Mucosa of rectum (tissue), 2 donors: ENCODE results near the gene MAGEA9B.
"Not testable (repeated sequence)": the region's sequence is repeated elsewhere in the genome, so short reads cannot be mapped to it uniquely, and the experiment has no call there.

Experiments
- H3K27ac ChIP-seq, 2 donors: one replicate each; pipeline ENCODE4 v1.7.0; 2013; ENCODE audit warnings: inconsistent platforms in 2 of 2, low read depth in 2 of 2, low read length in 2 of 2
- H3K27me3 ChIP-seq, 2 donors: one replicate each; pipeline ENCODE4 v1.7.0; 2013; ENCODE audit warnings: low read length in 2 of 2; ENCODE audit not compliant: control insufficient read depth in 2 of 2, insufficient read depth in 2 of 2
- H3K36me3 ChIP-seq, 2 donors: one replicate each; pipeline ENCODE4 v1.7.0; 2013; ENCODE audit warnings: low read length in 2 of 2; ENCODE audit not compliant: control insufficient read depth in 2 of 2, insufficient read depth in 2 of 2
- H3K4me1 ChIP-seq, 2 donors: one replicate each; pipeline ENCODE4 v1.7.0; 2013; ENCODE audit warnings: low read length in 2 of 2, mild to moderate bottlenecking in 1 of 2; ENCODE audit not compliant: control insufficient read depth in 2 of 2, insufficient read depth in 2 of 2
- H3K4me3 ChIP-seq, 2 donors: one replicate each; pipeline ENCODE4 v1.7.0; 2013; ENCODE audit warnings: low read length in 2 of 2
- H3K9ac ChIP-seq, 2 donors: one replicate each; pipeline ENCODE4 v1.7.0; 2013; ENCODE audit warnings: low read length in 2 of 2, low read depth in 1 of 2, mild to moderate bottlenecking in 1 of 2
- H3K9me3 ChIP-seq, 2 donors: one replicate each; pipeline ENCODE4 v1.7.0; 2013; ENCODE audit warnings: low read length in 2 of 2; ENCODE audit not compliant: control insufficient read depth in 2 of 2
- donor health status: healthy.
- donor health status: Normal muscosa, but diverticular disease.

Gene MAGEA9B

DNA sequence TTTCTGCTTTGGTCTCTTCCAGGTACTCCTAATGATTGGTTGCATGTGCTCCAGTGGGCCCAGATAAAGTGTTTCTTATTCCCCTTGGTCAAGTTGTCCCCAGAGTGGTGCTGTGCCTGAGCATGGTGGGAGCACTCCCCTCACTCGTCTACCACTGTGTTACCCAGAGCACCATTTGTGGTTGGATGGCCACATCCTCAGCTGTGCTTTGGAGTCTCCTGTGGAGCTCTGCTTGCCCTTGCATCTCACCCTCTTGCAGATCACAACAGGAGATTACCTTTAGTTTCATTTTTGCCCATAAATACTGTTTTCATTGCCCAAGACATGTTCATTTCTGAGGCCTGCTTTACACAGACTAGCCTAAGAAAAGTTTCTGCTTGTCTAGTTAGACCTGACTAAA lies 36.8 kb downstream of the MAGEA9B start:
- not testable (repeated sequence) for H3K9ac ChIP-seq, H3K4me3 ChIP-seq, H3K9me3 ChIP-seq, H3K4me1 ChIP-seq, H3K27ac ChIP-seq, H3K36me3 ChIP-seq, H3K27me3 ChIP-seq

DNA sequence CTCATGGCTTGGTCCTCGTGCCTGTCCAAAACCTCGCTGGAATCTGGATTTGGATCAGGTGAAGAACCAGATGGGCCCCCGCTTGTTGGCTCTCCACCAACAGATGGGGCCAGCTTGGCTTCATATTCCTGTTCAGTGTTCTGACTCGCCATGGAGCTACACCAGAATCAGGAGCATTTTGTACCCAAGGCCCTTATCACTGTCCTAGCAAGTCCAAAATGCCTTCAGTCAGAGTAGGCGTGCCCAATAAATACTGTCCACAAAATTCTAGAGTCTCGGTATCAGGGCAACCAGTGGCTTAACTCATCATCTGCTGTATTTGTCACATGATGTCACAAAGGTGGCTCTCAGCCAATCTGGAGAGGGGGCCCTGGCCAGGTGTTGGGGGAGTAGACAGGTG lies 37.6 kb downstream of the MAGEA9B start, which contains the start of gene HSFX3:
Gene HSFX3 (minus strand): TSS at position 224 of the 400 bp plus-strand sequence. CDS start 72 bp downstream, at position 152.
- not testable (repeated sequence) for H3K27ac ChIP-seq, H3K9ac ChIP-seq, H3K27me3 ChIP-seq, H3K9me3 ChIP-seq, H3K4me1 ChIP-seq, H3K36me3 ChIP-seq, H3K4me3 ChIP-seq

- not testable (repeated sequence) for H3K9ac ChIP-seq, H3K27me3 ChIP-seq, H3K9me3 ChIP-seq, H3K4me1 ChIP-seq, H3K36me3 ChIP-seq, H3K27ac ChIP-seq, H3K4me3 ChIP-seq
These were observed 39.5 kb downstream of the MAGEA9B start for GRCh38 chrX:149547782-149548181.

- H3K4me1 ChIP-seq, H3K27ac ChIP-seq, H3K9me3 ChIP-seq, H3K4me3 ChIP-seq, H3K36me3 ChIP-seq, H3K9ac ChIP-seq, H3K27me3 ChIP-seq: not testable (repeated sequence)
These were observed 40.3 kb downstream of the MAGEA9B start for GRCh38 chrX:149546962-149547361.

DNA sequence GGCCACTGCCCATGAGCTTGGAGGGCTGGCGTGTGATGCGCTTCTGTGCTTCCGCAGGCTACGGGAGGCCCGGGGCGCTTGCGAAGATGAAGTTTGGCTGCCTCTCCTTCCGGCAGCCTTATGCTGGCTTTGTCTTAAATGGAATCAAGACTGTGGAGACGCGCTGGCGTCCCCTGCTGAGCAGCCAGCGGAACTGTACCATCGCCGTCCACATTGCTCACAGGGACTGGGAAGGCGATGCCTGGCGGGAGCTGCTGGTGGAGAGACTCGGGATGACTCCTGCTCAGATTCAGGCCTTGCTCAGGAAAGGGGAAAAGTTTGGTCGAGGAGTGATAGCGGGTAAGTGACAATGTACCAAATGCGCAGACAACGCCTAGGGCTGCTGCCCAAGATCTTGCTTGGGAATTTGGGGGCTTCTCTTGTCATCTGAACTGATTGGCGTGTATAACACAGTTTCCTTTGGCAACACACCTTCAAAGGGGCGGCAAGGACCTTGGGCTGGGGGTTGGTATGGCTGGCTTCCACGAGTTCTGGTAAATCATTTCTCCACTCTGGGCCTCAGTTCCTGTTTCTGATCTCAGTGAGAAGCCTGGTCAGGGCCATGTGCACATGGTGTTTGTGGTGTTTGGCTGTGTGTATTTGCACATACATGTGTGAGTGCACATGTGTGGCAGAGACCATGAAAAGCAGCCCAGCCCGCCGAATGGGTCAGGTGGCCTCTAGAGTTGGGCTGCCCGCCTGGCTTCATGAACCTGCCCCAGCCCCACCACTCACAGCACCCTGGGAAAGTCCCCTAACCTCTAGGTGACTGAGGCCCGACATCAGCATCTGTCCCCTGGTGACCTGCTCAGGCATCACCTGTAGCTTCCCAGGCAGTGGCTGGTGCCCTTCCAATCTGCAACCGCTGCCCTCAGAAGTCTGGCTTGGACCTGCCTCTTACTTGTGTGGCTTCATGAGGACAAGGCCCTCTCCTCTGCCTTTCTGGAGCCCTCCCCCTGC lies 41.4 kb downstream of the MAGEA9B start:
- H3K27ac ChIP-seq, H3K36me3 ChIP-seq, H3K4me1 ChIP-seq, H3K9me3 ChIP-seq, H3K27me3 ChIP-seq, H3K9ac ChIP-seq, H3K4me3 ChIP-seq: not testable (repeated sequence)

- Histone ChIP-seq H3K4me3 (peak overlapping the region; percentile 77 to 81), H3K9me3 (no peaks in the 10 kb centered on the region), H3K36me3 (no peaks in the 10 kb centered on the region), H3K27me3 (no peaks in the 10 kb centered on the region), H3K9ac (peak overlapping the region; percentile 76 to 88), H3K27ac (peak overlapping the region; percentile 92 to 95), H3K4me1 (peaks cover 4 to 7% of the 10 kb centered on the region in 2 donors)
These were observed 45.7 kb downstream of the MAGEA9B start for GRCh38 chrX:149541521-149542047.

DNA sequence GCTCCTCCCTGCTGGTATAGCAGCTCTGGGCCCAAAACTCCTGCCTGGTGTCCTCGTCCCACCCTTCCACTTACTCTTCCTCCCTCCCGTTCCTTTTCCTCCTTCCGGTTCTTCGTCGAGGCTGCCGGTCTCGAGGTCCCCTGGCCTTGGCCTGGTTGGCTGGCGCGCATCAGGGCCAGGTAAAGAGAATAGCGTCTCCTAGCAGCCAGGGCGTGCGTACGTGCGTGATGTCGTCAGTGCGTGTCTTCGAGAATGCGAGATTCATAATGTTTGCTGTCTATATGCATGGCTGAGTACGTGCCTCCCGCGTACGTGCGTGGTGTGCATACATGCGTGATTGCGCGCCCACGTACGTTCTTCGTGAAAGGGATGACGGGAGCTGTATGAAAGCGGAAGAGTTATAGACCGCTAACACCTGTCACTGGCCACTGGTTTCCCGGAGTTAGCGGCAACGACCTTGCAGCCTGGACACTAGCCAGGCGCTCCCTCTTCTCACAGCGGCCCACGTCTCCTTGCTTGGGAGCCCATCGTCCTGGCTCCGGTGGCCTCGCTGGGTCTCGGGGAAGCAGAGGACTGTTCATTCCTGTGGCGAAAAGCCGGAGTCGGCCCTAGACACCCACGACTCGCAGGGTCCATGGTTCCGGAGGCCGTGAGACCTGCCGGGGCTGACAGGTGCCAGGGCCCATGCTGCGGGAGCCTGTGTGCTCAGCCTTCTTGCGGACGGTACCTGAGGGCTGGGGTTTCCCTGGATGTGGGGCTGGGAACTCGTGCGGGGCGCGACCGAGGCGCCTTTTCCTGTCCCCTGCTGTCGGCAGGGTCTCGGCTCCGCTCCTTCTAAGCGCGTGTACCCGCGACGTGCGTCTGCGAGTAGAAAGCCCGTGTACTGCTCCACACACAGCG lies 46.4 kb downstream of the MAGEA9B start, which contains the start of gene EOLA1:
Gene EOLA1 (plus strand): TSS at position 392 of the 900 bp plus-strand sequence. CDS start 4,619 bp downstream, outside the sequence.
- Histone ChIP-seq H3K9me3 (no peaks in the 10 kb centered on the region), H3K4me3 (peak within 1 kb of the TSS; percentile 77 to 81), H3K27ac (peak within 1 kb of the TSS; percentile 92 to 95), H3K36me3 (no peaks in the 10 kb centered on the region), H3K9ac (peak within 1 kb of the TSS; percentile 76 to 88), H3K27me3 (no peaks in the 10 kb centered on the region), H3K4me1 (peaks cover 4 to 7% of the 10 kb centered on the region in 2 donors)

DNA sequence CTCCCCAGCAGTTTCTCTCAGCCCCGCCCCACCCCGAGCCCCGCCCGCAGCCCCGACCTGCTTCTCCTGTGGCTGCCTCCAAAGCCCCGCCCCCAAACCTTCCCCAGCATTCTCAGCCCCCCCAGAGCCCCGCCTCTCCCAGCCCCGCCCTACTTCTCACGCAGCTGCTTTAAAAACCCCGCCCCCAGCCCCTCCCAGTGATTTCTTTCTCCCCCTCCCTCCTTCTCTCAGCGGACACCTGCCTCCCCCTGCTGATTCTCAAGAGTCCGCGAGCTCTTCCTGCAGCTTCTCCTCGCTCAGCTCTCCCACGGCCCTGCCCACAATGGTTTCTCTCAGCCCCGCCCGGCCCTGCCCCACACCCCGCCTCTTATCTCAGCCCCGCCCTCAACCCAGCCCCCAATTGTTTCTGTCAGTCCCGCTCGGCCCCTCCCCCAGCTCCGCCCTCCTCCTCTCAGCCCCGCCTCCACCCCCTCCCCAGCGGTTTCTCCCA lies 47.1 kb downstream of the MAGEA9B start:
- H3K9me3 ChIP-seq, result no peaks in the 10 kb centered on the region
- peak overlapping the region; percentile 92 to 95 for H3K27ac ChIP-seq
- H3K36me3 ChIP-seq, result no peaks in the 10 kb centered on the region
- H3K9ac ChIP-seq, result peak overlapping the region in 1 of 2 donors; percentile 88
- H3K27me3 ChIP-seq, result no peaks in the 10 kb centered on the region
- H3K4me3 ChIP-seq, result peak overlapping the region; percentile 77 to 81
- peaks cover 4 to 7% of the 10 kb centered on the region in 2 donors for H3K4me1 ChIP-seq

- H3K4me3 ChIP-seq, result peak overlapping the region; percentile 61 to 62
- H3K27ac ChIP-seq, result peak overlapping the region; percentile 85 to 89
- H3K9me3 ChIP-seq, result no peaks in the 10 kb centered on the region
- peak overlapping the region in 1 of 2 donors; percentile 54 for H3K9ac ChIP-seq
- H3K27me3 ChIP-seq, result no peaks in the 10 kb centered on the region
- H3K4me1 ChIP-seq, result peaks cover 4 to 7% of the 10 kb centered on the region in 2 donors
- no peaks in the 10 kb centered on the region for H3K36me3 ChIP-seq
These were observed 47.8 kb downstream of the MAGEA9B start for GRCh38 chrX:149539283-149540130.
